Head of caudate nucleus (tissue), 42 donors: ENCODE results near the gene RABGAP1L.
"Not testable (repeated sequence)": the region's sequence is repeated elsewhere in the genome, so short reads cannot be mapped to it uniquely, and the experiment has no call there.

ENCODE experiments used
- DNase-seq, 42 donors: peaks; one replicate each; pipeline versions ENCODE4 v3.0.0 to v3.0.0-alpha.2; 2020 to 2021; ENCODE audit warnings: mixed read lengths in 7 of 42
- intact Hi-C: fragments of 100-400 bp; cut with DNase I; formaldehyde crosslinking; loops from one replicate; pipeline ENCODE4 v1.15.0; 2022

Gene RABGAP1L

GRCh38 chr1:174150499-174150898 lies 8.8 kb upstream of the RABGAP1L start:
- no peak for DNase-seq
- intact Hi-C loops, result no loop called here

DNA sequence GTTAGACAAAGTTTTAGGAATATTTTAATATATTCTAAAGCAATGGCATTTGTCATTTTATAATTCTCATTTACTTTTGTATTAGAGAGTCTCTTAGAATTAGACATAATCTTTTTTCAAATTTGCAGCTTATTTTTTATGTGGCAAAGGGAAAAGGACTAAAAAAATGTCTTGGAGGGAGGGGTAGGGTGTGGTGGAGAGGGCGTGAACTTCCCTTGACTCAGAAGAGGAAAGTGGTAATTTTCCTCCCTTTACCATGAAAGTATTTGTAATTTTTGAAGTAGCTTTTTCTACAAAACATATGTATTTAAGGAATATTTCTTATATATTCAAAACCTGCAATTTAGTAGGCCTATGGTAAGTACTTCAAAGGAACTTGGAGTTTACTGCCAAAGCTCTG lies 6.9 kb upstream of the RABGAP1L start:
- intact Hi-C loops, result no loop called here
- no peak for DNase-seq

- no peak for DNase-seq
- intact Hi-C loops, result no loop called here
Observed at GRCh38 chr1:174153085-174153824, 6.1 kb upstream of the RABGAP1L start.

- intact Hi-C loops, result no loop called here
- DNase-seq, result no peak
Observed at GRCh38 chr1:174153825-174154107, 5.6 kb upstream of the RABGAP1L start.

- no peak for DNase-seq
- intact Hi-C loops, result loop anchor here (5.0 kb wide), 1 partner anchor 729 kb away; no protein-coding TSS in a partner anchor
Observed at GRCh38 chr1:174156437-174156836, 2.9 kb upstream of the RABGAP1L start.

DNA sequence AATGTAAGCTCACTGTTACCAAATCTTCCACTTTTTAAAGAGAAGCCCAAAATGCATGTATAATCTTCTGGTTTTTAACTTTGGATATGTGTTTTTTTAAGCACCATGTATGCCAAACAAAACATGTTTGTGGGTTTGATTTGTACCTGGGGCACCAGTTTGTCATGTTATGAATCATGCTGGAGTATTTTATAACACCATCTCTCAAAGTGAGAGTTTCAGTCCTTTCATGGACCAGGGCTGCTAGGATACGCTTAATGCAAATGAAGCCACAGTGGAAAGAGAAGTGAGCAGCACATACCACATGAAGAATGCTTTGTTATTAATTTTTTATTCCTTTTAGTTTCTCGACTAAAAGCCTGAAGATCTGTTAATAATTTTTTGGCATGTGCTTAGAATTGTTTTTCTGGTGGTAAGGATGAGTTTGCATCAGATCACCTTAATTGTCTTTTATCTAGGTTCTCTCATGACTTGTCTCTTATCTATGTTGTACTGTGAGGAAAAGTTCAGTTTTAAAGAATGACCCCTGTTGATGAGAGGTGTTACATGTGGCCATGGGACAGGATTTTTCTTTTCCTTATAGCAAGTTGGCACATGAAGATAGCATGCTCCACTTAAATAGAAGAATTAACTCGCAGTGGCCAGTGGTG lies 2.0 kb upstream of the RABGAP1L start:
- intact Hi-C loops, result loop anchor here (5.0 kb wide), 1 partner anchor 730 kb away; no protein-coding TSS in a partner anchor
- no peak for DNase-seq

DNA sequence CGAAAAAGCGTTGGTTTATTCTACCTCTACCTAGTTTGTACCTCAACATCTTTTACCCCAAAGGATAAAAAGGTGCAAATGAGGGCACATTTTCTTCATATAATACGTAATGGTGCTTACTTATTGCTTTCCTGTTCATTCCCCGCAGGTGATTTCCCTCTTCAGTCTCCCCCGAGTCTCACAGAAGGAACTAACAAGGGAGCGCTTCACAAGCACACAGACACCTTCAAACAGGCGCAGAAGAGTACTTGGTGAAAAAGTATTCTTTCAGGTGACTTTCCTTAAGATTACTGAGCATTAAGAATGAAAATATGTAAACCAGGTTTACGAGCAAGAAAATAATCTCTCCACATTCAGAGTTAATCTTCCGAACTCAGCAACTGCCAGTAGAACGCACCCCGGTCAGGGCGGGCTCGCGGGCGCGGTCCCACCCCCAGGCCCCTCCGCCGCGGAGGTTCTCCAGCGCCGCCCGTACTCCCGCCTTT lies 511 bp upstream of the RABGAP1L start:
- peak in 1 of 42 donors; percentile 11 for DNase-seq
- intact Hi-C loops, result loop anchor here (5.0 kb wide), 1 partner anchor 732 kb away; no protein-coding TSS in a partner anchor

GRCh38 chr1:174160109-174160473 lies 771 bp downstream of the RABGAP1L start:
- intact Hi-C loops, result no loop called here
- peak in 36 of 42 donors; percentile 7 to 64 (median 23) for DNase-seq

DNA sequence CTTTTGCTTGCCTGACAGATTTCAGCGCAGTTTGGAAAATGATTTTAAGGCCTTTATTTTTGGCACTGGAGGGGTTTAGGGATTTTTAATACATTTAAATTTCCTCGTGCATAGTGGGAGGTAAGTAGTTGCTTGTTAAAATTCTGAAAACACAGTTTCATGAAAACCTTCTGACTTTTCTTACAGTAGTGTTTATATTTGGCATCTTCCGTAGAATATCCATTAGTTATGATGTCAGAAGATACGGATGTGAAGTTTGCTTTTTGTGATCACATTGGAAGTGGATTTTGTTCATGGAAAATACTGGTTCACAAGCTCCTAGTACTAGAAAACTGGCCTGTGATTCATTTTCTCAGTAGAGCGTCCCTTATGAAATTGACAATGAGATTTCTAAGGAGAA lies 1.3 kb downstream of the RABGAP1L start:
- intact Hi-C loops, result no loop called here
- DNase-seq, result no peak

- no peak for DNase-seq
- intact Hi-C loops, result no loop called here
Observed at GRCh38 chr1:174161813-174162212, 2.5 kb downstream of the RABGAP1L start.

DNA sequence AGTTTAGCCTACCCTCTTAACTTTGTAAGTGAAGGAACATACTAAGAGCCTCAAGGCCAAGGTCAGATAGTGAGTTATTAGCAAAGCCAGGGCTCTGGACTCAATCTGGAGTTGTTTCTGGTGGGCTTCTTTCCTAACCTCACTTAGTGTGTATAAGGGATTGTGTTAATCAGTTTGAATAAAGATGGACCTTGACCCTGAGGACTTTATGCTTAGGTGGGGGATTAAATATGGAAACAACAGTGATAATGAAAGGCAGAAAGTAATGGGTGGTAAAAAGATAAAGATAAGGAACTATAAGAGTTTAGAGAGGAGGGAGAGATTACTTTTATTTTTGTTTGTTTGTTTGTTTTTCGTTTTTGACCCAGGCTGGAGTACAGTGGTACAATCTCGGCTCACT lies 5.5 kb downstream of the RABGAP1L start:
- intact Hi-C loops, result no loop called here
- DNase-seq, result no peak

DNA sequence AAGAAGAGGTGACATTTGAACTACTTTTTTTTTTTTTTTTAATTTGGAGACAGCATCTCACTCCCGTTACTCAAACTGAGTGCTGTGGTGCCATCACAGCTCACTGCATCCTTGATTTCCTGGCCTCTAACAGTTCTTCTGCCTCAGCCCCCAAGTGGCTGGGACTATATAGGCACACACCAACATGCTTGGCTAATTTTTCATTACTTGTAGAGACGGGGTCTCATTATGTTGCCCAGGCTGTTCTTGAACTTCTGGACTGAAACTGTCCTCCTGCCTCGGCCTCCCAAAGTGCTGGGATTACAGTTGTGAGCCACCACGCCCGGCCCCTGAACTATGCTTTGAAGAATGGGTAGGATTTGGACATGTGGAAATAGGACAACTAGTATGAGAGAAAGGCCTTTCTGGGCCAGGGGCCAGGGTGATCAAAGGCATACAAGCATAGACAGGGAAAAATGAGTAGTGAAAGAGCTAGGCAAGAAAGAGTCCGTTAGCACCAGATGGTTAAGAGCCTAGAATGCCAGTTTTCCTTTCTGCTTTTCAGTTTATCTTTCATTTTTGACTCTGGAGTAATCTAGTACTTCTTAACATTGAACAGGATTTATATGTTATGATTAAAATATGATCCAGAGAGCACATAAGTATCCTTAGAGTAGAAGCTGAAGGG lies 6.3 kb downstream of the RABGAP1L start:
- DNase-seq, result peak in 7 of 42 donors; percentile 2 to 49 (median 12)

GRCh38 chr1:174166530-174167264 lies 7.4 kb downstream of the RABGAP1L start:
- intact Hi-C loops, result no loop called here

More for the DNA sequence above, 6.3 kb downstream of the RABGAP1L start:
- intact Hi-C loops, result no loop called here

GRCh38 chr1:174167265-174167803 lies 8.0 kb downstream of the RABGAP1L start:
- DNase-seq, result no peak

More at GRCh38 chr1:174166530-174167264, 7.4 kb downstream of the RABGAP1L start:
- DNase-seq, result no peak

DNA sequence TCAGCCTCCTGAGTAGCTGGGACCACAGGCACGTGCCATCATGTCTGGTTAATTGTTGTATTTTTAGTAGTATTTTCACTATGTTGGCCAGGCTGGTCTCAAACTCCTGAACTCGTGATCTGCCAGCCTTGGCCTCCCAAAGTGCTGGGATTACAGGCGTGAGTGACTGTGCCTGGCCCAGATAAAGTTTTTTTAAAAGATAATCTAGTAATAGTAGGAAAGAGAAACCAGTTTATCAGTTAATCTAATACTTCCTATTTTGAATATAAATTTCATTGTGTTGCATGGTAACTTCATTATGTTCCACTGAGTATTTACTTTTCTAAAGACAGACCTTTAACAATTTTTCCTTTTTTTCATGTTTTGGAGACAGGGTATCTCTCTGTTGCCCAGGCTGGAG lies 10.0 kb downstream of the RABGAP1L start:
- no peak for DNase-seq
- intact Hi-C loops, result no loop called here

More at GRCh38 chr1:174167265-174167803, 8.0 kb downstream of the RABGAP1L start:
- intact Hi-C loops, result no loop called here

- intact Hi-C loops, result no loop called here
- no peak for DNase-seq
Observed at GRCh38 chr1:174171073-174171472, 11.8 kb downstream of the RABGAP1L start.

DNA sequence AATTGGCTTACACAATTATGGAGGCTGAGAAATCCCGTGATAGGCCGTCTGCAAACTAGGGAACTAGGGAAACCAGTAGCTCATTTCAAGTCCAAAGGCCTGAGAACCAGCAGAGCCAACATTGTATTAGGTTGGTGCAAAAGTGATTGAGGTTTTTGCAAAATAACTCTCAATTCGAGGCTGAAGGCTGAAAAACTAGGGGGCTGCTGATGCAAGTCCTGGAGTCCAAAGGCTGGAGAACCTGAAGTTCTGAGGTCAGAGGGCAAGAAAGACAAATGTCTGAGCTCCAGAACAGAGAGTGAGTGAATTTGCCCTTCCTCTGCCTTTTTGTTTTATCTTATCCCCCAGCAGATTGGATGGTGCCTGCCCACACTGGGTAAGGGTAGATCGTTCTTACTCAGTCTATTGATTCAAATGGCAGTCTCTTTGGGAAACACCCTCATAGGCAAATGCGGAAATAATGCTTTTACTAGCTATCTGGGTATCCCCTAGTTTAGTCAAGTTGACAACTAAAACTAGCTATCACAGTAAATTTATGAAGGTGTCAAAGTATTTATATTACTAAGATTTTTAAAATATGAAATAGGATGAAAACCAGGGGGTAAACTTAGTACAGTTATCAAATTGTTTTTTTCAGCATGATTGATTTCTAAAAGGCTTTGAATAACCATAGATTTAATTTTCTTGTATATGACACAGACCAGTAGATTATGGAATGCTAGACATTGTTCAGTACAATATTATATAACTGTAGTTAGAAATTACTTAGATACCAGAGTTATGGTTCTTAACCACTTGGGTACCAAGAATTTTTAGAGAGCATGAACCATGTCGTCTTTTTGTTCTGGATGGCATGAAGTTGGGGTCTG lies 15.4 kb downstream of the RABGAP1L start:
- intact Hi-C loops, result no loop called here

GRCh38 chr1:174178459-174178858 lies 19.1 kb downstream of the RABGAP1L start:
- DNase-seq, intact Hi-C loops: not testable (repeated sequence)

More for the DNA sequence above, 15.4 kb downstream of the RABGAP1L start:
- no peak for DNase-seq
